ENCODE measurements around the gene FIGN. TPM values are rescaled to one million over a fixed set of nuclear protein-coding genes. Genes with fewer than 3 reads are reported as not detected.

Gene FIGN
- total and polyA plus RNA-seq, 2 of the 4 experiments (the other 2 are of a cell fraction) = 0.77 to 0.90 TPM

DNA sequence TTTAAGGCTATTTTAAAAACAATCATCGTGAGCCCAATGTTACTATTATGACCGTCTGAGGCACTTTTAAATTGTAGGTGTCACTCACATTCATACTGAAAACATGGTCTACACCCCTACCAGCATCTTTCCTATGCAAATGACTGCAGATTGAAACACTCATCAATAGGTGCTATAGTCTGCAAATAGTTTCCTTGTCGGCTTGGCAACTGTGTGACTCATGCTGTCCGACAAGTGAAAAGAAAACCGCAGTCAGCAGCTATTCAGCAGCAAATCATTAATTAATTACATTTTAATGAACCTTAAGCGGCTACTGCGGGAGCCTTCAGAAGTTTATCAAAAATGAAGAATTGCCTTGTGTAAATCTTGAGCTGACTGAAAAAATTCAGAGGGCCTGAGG, 134.4 kb downstream of the FIGN start:
- DNase-seq (peak; percentile 24), ATAC-seq (ENCODE audit: low read depth) (no peak)
- ChIA-PET CTCF (interaction anchor here (1.6 kb wide), 1 partner anchor 8 kb away, joined by 4 read pairs; no protein-coding TSS in a partner anchor), POLR2A (ENCODE audit: unreplicated experiment) (no interaction called here)
- in situ Hi-C loops (cut with MboI; ENCODE audit: low sequenced_read_pairs) (no loop called here), intact Hi-C loops (cut with micrococcal nuclease) (loop anchor here (5.0 kb wide), 1 partner anchor 254 kb away; no protein-coding TSS in a partner anchor), dilution Hi-C loops (cut with HindIII; ENCODE audit: low sequenced_read_pairs, unreplicated experiment) (no loop called here)
- H3K4me2 ChIP-seq (ENCODE audit: low read depth, low read length) = no peak overlapping the region
- no peaks in the 10 kb centered on the region for H3K9me3 ChIP-seq (ENCODE audit: control insufficient read depth, insufficient read depth, low read length)
- no peak overlapping the region for H3K14ac ChIP-seq (replicated peaks; ENCODE audit: low read depth, low read length)
- no peak overlapping the region for H3K27ac ChIP-seq (ENCODE audit: insufficient read depth, low read length)
- no peaks in the 10 kb centered on the region; the same call in 1 of the 2 replicates for H4K20me1 ChIP-seq (ENCODE audit: insufficient read depth, low read length)
- H3K4ac ChIP-seq (ENCODE audit: low read depth, low read length) = no peak overlapping the region
- H3K56ac ChIP-seq (ENCODE audit: extremely low read depth, insufficient read depth, low read length) = no peak overlapping the region
- H3K36me3 ChIP-seq (ENCODE audit: control insufficient read depth, insufficient read depth, low read length) = no peaks in the 10 kb centered on the region
- no peak overlapping the region for H3K23ac ChIP-seq (ENCODE audit: low read depth, low read length)
- H2BK20ac ChIP-seq (ENCODE audit: low read depth, low read length) = no peak overlapping the region
- WGBS, 2 experiments (ENCODE audit: extremely low coverage in 2 of 2, insufficient read length in 1 of 2) = no CpG with 5 or more reads among the region's 7 CpGs
- H3K4me3 ChIP-seq (ENCODE audit: insufficient read depth, low read depth, low read length) = no peak overlapping the region
- H3K9me1 ChIP-seq (ENCODE audit: insufficient read depth, low read length) = peaks cover 6% of the 10 kb centered on the region; the same call in 1 of the 2 replicates
- H4K8ac ChIP-seq (ENCODE audit: low read depth in 2 of 2, low read length in 2 of 2) = no peak overlapping the region
- no peak overlapping the region for H3K18ac ChIP-seq (ENCODE audit: low read depth, low read length)
- H4K5ac ChIP-seq (ENCODE audit: low read depth, low read length) = no peak overlapping the region
- H3K79me1 ChIP-seq (ENCODE audit: low read depth in 1 of 2, low read length in 2 of 2) = no peaks in the 10 kb centered on the region
- no peak overlapping the region for H2BK120ac ChIP-seq (ENCODE audit: low read depth, low read length)
- H2AK5ac ChIP-seq (ENCODE audit: low read depth, low read length) = no peak overlapping the region
- no TSS peak for BruUV-seq (replicated peaks)
- no peak overlapping the region for H2BK15ac ChIP-seq (ENCODE audit: low read depth, low read length)
- H2AK9ac ChIP-seq (replicated peaks; ENCODE audit: low read depth, low read length, poor library complexity) = no peak overlapping the region
- no peak overlapping the region for H3K9ac ChIP-seq (ENCODE audit: low read depth, low read length)
- TF ChIP-seq MAFK (IDR thresholded peaks at IDR 0.05; ENCODE audit: low read depth, low read length) (0 out of 2 replicates have a peak, but pooled peaks have one; percentile 22), FOS (IDR thresholded peaks at IDR 0.05; ENCODE audit: low read depth, low read length) (0 out of 2 replicates have a peak, but pooled peaks have one; percentile 10)
- TF ChIP-seq, protein P1, sequence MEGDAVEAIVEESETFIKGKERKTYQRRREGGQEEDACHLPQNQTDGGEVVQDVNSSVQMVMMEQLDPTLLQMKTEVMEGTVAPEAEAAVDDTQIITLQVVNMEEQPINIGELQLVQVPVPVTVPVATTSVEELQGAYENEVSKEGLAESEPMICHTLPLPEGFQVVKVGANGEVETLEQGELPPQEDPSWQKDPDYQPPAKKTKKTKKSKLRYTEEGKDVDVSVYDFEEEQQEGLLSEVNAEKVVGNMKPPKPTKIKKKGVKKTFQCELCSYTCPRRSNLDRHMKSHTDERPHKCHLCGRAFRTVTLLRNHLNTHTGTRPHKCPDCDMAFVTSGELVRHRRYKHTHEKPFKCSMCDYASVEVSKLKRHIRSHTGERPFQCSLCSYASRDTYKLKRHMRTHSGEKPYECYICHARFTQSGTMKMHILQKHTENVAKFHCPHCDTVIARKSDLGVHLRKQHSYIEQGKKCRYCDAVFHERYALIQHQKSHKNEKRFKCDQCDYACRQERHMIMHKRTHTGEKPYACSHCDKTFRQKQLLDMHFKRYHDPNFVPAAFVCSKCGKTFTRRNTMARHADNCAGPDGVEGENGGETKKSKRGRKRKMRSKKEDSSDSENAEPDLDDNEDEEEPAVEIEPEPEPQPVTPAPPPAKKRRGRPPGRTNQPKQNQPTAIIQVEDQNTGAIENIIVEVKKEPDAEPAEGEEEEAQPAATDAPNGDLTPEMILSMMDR (conservative IDR thresholded peaks at IDR 0.05; ENCODE audit: low read depth, low read length) = no peak
- no peak overlapping the region for H2BK5ac ChIP-seq (ENCODE audit: low read depth, low read length, poor library complexity, severe bottlenecking)
- peaks cover 3% of the 10 kb centered on the region for H3K4me1 ChIP-seq (ENCODE audit: control insufficient read depth, insufficient read depth, low read length)
- H2AFZ ChIP-seq (replicated peaks; ENCODE audit: low read length, poor library complexity) = no peak overlapping the region
- no peaks in the 10 kb centered on the region for H3K27me3 ChIP-seq (ENCODE audit: control insufficient read depth, insufficient read depth, low read length)
- no peak overlapping the region for H4K91ac ChIP-seq (ENCODE audit: insufficient read depth, low read depth, low read length)

Measured in IMR-90 (cell line).